Loucy (cell line): ENCODE data around the gene SCD5.

ENCODE experiments used
- H2AFZ ChIP-seq: fragments of 200-600 bp; sonication (generic); 2 replicates; pipeline ENCODE4 v1.6.0; 2016; ENCODE audit warnings: antibody characterized with exemption, mild to moderate bottlenecking, low read length, moderate library complexity
- H3F3A ChIP-seq: fragments of 200-600 bp; 2 replicates; pipeline ENCODE4 v1.6.0; 2016; ENCODE audit warnings: antibody characterized with exemption, low read depth, mild to moderate bottlenecking
- H3K27me3 ChIP-seq: fragments of 200-600 bp; sonication (generic); 2 replicates; pipeline ENCODE4 v1.6.1; 2014; ENCODE audit warnings: low read length, mild to moderate bottlenecking; ENCODE audit not compliant: insufficient read depth, poor library complexity, severe bottlenecking
- H3K36me3 ChIP-seq: fragments of 200-600 bp; sonication (generic); 2 replicates; pipeline ENCODE4 v1.6.1; 2016; ENCODE audit warnings: low read length; ENCODE audit not compliant: insufficient read depth
- H3K4me1 ChIP-seq: fragments of 200-600 bp; sonication (generic); 2 replicates; pipeline ENCODE4 v1.5.1; 2014; ENCODE audit warnings: low read length, mild to moderate bottlenecking; ENCODE audit not compliant: insufficient read depth, poor library complexity, severe bottlenecking
- H3K4me2 ChIP-seq: fragments of 200-600 bp; sonication (generic); 2 replicates; pipeline ENCODE4 v1.6.0; 2014; ENCODE audit warnings: antibody characterized with exemption, low read length, low read depth, mild to moderate bottlenecking; ENCODE audit not compliant: poor library complexity, severe bottlenecking
- H3K4me3 ChIP-seq: fragments of 200-600 bp; sonication (generic); 2 replicates; pipeline ENCODE4 v1.5.1; 2014; ENCODE audit warnings: low read length, mild to moderate bottlenecking, mixed read lengths; ENCODE audit not compliant: poor library complexity, severe bottlenecking
- H3K79me2 ChIP-seq: fragments of 200-600 bp; sonication (generic); 2 replicates; pipeline ENCODE4 v1.6.1; 2014; ENCODE audit warnings: low read length; ENCODE audit not compliant: insufficient read depth
- H3K9ac ChIP-seq: fragments of 200-600 bp; sonication (generic); 2 replicates; pipeline ENCODE4 v1.6.0; 2014; ENCODE audit warnings: mild to moderate bottlenecking, low read depth, low read length, moderate library complexity; ENCODE audit not compliant: poor library complexity, severe bottlenecking
- H3K9me2 ChIP-seq: fragments of 200-600 bp; sonication (generic); replicated peaks from 2 replicates; pipeline ENCODE4 v1.6.1; 2016; ENCODE audit warnings: low read depth, low read length, mixed read lengths
- H3K9me3 ChIP-seq: fragments of 200-600 bp; sonication (generic); 2 replicates; pipeline ENCODE4 v1.6.1; 2014; ENCODE audit warnings: mild to moderate bottlenecking, antibody characterized with exemption, low read length, low read depth; ENCODE audit not compliant: insufficient read depth
- H4K20me1 ChIP-seq: fragments of 200-600 bp; sonication (generic); 2 replicates; pipeline ENCODE4 v1.6.0; 2014; ENCODE audit warnings: antibody characterized with exemption, low read length, mild to moderate bottlenecking; ENCODE audit not compliant: insufficient read depth, poor library complexity, severe bottlenecking
- CTCF ChIP-seq: fragments of 200-600 bp; sonication (generic); conservative IDR thresholded peaks from 2 replicates; pipeline ENCODE4 v1.5.1; 2014; ENCODE audit warnings: mild to moderate bottlenecking, antibody characterized with exemption, low read length
- EZH2phosphoT487 ChIP-seq: fragments of 200-600 bp; IDR thresholded peaks from 2 replicates; pipeline ENCODE4 v1.6.1; 2018; ENCODE audit warnings: antibody characterized with exemption, mild to moderate bottlenecking, moderate library complexity, borderline replicate concordance

SCD5 gene

GRCh38 chr4:82623121-82623683 is 175.4 kb downstream of the SCD5 start:
- no peak overlapping the region for H3K4me3 ChIP-seq
- TF ChIP-seq EZH2phosphoT487 = no peak
- TF ChIP-seq CTCF = no peak

GRCh38 chr4:82621251-82621650 is 177.3 kb downstream of the SCD5 start:
- no peak overlapping the region for H3K4me3 ChIP-seq
- no peaks in the 10 kb centered on the region for H4K20me1 ChIP-seq
- no peaks in the 10 kb centered on the region for H3K79me2 ChIP-seq
- no peaks in the 10 kb centered on the region for H3K36me3 ChIP-seq
- H3F3A ChIP-seq = no peaks in the 10 kb centered on the region
- no peak overlapping the region for H3K9ac ChIP-seq
- H3K9me2 ChIP-seq = no peaks in the 10 kb centered on the region
- TF ChIP-seq CTCF (no peak), EZH2phosphoT487 (no peak)
- H2AFZ ChIP-seq = no peak overlapping the region
- H3K4me2 ChIP-seq = no peak overlapping the region
- H3K27me3 ChIP-seq = no peaks in the 10 kb centered on the region
- no peaks in the 10 kb centered on the region for H3K4me1 ChIP-seq
- H3K9me3 ChIP-seq = no peaks in the 10 kb centered on the region

More at GRCh38 chr4:82623121-82623683, 175.4 kb downstream of the SCD5 start:
- Histone ChIP-seq H3K9me2 (no peaks in the 10 kb centered on the region), H3K4me2 (no peak overlapping the region), H4K20me1 (no peaks in the 10 kb centered on the region), H3F3A (no peaks in the 10 kb centered on the region), H3K4me1 (no peaks in the 10 kb centered on the region), H3K79me2 (no peaks in the 10 kb centered on the region), H3K36me3 (no peaks in the 10 kb centered on the region), H3K9ac (no peak overlapping the region), H3K27me3 (no peaks in the 10 kb centered on the region), H2AFZ (no peak overlapping the region), H3K9me3 (no peaks in the 10 kb centered on the region)

GRCh38 chr4:82620126-82620735 is 178.4 kb downstream of the SCD5 start:
- no peak overlapping the region for H2AFZ ChIP-seq
- H3K79me2 ChIP-seq = no peaks in the 10 kb centered on the region
- no peaks in the 10 kb centered on the region for H3K4me1 ChIP-seq

More at GRCh38 chr4:82620126-82620735, 178.4 kb downstream of the SCD5 start:
- TF ChIP-seq CTCF = no peak
- no peak for TF ChIP-seq EZH2phosphoT487
- Histone ChIP-seq H3K9me2 (no peaks in the 10 kb centered on the region), H3K36me3 (no peaks in the 10 kb centered on the region), H3F3A (no peaks in the 10 kb centered on the region), H3K4me3 (no peak overlapping the region), H3K9ac (no peak overlapping the region), H4K20me1 (no peaks in the 10 kb centered on the region), H3K27me3 (no peaks in the 10 kb centered on the region), H3K4me2 (no peak overlapping the region), H3K9me3 (no peaks in the 10 kb centered on the region)
